ENCODE results near the gene TANGO2.

The TANGO2 gene

GRCh38 chr22:20028855-20029549 is 8.1 kb downstream of the TANGO2 start:
- no peak for DNase-seq

DNA sequence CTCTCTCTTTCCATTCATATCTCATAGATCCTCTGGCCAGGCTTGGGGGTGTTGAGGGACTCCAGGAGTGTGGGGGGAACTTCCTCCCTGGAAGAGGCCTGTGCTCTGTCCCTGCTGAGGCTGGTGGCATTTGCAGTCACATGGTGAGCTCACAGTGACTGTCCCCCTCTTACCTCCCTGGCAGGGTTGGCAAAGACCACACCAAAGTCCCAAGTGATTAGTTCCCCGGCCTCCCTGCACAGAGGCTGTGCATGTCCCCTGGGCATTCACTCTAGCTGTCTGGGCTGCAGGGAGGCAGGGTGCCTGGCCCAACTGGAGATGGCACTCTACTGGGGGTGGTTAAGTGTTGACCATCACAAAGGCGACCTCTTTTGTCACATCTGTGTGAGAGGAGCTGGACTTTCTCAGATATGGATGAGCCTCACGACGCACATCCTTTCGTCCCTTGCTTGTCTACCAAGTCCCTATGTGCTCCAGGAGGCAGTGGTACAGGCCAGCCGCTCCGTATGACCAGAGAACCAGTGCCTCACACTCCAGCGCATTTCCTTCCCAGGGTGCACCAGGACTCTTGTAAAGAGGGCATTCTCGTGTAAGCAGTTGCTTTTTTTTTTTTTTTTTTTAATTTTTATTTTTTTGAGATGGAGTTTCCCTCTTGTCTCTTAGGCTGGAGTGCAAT is 8.8 kb downstream of the TANGO2 start:
- DNase-seq = no peak

- DNase-seq = no peak
Measured at GRCh38 chr22:20031732-20032406, 11.0 kb downstream of the TANGO2 start.

- no peak for DNase-seq
Measured at GRCh38 chr22:20032407-20032991, 11.6 kb downstream of the TANGO2 start.

DNA sequence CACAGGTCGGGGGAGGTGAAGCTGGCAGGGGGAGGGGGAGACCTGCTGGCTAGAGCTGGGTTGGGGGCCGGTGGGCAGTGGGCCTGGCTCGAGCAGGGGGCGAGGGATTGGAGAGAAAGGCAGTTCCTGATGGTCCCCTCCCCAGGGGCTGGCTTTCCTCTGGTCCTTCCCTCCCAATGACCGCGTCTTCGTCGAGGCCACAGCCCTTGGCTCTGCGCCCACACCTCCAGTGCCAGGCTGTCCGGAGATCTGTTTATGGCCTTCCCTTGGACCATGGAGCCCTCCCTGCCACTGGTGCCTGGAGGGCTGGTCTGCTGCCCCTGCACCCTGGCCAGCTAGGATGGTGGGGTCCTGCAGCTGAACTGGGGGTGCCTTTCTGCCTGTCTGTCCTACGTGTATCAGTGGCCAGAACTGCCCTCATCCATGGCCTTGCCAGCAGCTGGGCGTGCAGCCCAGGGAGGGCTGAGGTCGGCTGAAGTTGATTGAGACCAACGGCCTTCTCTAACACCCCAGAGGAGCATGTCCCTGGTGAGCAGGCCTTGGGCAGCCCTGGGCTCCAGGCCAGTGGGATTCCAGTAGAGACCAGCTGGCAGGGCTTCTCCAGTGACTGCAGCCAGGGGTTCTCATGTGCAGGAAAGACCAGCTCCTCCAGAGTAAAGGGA is 12.3 kb downstream of the TANGO2 start:
- no peak for DNase-seq

DNA sequence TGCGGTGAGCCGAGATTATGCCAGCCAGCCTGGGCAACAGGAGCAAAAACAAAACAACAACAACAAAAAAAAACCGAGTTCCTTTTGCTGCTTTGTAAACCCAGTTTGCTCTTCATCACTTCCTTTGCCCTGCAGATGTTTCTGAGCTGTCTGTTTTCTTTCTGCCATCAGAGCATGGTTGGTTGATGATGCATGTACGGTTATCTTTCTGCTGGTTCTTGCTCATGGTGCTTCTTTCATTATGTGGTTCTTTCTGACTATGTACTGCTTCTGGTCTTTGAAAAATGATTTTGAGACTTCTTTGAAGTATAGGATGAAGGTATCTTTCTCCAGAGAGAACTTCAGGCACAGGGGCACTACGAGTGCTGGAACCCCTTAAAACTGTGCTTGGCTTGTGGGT is 13.2 kb downstream of the TANGO2 start:
- no peak for DNase-seq

GRCh38 chr22:20035375-20036083 is 14.6 kb downstream of the TANGO2 start:
- no peak for DNase-seq

GRCh38 chr22:20036084-20036482 is 15.2 kb downstream of the TANGO2 start:
- DNase-seq = no peak

DNA sequence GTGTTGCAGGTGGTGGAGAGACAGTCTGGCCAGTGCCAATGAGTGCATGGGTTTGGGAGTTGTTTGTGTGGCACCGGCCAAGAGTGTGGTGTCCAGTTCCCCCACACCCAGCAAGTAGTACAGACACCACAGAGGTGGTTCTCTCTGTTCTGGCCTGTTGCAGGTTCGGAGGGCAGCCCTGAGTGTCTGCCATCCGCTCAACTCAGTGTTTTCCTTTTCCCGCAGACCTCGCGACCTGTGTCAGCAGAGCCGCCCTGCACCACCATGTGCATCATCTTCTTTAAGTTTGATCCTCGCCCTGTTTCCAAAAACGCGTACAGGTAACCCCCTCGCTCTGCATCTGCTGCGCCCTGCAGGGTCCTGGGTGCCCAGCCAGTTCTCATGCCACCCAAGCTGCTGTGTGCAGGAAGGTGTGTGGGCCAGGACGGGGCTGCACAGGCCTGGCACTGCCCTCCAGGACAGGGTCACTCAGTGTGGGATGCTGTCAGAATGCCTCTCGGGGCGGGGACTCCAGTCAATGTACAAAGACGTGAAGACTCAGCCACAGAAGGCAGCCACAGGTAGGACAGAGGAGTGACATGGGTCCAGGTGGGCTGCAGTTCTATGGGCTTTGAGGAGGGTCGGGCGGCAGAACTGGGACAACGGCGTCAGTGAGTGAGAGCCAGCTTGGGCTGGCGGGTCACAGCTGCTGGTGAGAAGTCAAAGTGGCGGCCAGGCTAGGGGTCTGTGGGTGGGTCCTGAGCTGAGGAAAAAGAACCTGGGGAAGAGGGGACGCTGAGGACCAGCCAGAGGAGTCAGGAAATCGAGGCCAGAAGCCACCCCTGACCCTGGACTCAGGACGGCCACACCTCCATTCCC is 15.9 kb downstream of the TANGO2 start:
- DNase-seq = no peak

GRCh38 chr22:20037419-20037818 is 16.5 kb downstream of the TANGO2 start:
- DNase-seq = no peak

GRCh38 chr22:20038574-20038973 is 17.7 kb downstream of the TANGO2 start:
- DNase-seq = no peak

- no peak for DNase-seq
Measured at GRCh38 chr22:20039683-20040325, 18.9 kb downstream of the TANGO2 start.

GRCh38 chr22:20040327-20041200 is 19.7 kb downstream of the TANGO2 start:
- no peak for DNase-seq

GRCh38 chr22:20043057-20043996 is 22.4 kb downstream of the TANGO2 start:
- DNase-seq = no peak

- DNase-seq = no peak
Measured at GRCh38 chr22:20043997-20044342, 23.1 kb downstream of the TANGO2 start.

GRCh38 chr22:20044495-20045151 is 23.7 kb downstream of the TANGO2 start:
- no peak for DNase-seq

DNA sequence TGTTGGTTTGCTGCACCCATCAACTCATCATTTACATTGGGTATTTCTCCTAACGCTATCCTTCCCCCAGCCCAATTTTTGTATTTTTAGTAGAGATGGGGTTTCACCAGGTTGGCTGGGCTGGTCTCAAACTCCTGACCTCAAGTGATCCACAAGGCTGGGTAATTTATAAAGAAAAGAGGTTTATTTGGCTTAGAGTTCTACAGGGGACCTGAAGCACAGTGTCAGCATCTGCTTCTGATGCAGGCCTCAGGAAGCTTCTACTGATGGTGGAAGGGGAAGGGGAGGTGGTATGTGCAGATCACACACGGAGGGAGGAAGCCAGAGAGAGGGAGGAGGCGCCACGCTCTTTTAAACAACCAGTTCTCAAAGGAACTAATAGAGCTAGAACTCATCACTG is 25.8 kb downstream of the TANGO2 start:
- DNase-seq = no peak

DNA sequence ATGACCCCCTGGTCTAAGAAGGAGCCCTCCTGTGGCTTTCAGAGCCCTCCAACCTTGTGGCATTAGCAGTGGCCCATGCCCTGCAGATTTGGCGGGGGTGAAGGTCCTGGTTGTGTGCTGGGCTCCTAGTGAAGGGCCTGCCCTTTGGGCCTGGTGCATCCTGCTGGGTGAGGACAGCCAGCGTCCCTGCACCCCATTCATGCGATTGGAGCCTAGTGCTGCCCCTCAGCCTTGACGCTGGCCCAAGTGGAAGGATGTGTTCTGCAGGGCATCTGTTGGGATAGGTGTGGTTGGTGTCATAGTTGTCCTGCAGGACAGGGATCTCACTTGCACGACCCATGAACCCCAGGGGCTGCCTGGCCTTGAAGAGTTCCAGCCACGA is 31.0 kb downstream of the TANGO2 start:
- no peak for DNase-seq
